Right ventricle myocardium superior (tissue), 1 donor: Measurements from ENCODE around the gene HRH1. TPM values are rescaled to one million over a fixed set of nuclear protein-coding genes. Genes with fewer than 3 reads are reported as not detected.
A peak's percentile ranks its signal among the peaks of the same experiment; 100 is the strongest.

ENCODE experiments used
- ATAC-seq: fragments of 200-7000 bp; cut with Tn5 transposase; one replicate; pipeline ENCODE4 v1.9.1; 2020; ENCODE audit warnings: mild to moderate bottlenecking; ENCODE audit not compliant: poor library complexity
- DNase-seq: peaks from one replicate; pipeline ENCODE4 v3.0.0-alpha.2; 2020
- intact Hi-C: fragments of 100-400 bp; cut with DNase I; formaldehyde crosslinking; loops from one replicate; pipeline ENCODE4 v1.11.2; 2022
- total RNA-seq: library from RNA; stranded (reverse); fragmentation: NEBNext Ultra II Directional; extraction: Animal tissue kit (Norgen Biotek cat#: 25700); gene quantifications from one replicate; pipeline ENCODE4 v1.2.1, GENCODE V29; 2021
- donor health status: DM: no; HTN: yes; CAD: no; lungs with severe emphysema.

The HRH1 gene
- total RNA-seq, 1 donor from 2014 or later: 1.3 TPM

GRCh38 chr3:11287404-11287803 is 133.1 kb downstream of the HRH1 start:
- DNase-seq (no peak), ATAC-seq (no peak)
- intact Hi-C loops: no loop called here

DNA sequence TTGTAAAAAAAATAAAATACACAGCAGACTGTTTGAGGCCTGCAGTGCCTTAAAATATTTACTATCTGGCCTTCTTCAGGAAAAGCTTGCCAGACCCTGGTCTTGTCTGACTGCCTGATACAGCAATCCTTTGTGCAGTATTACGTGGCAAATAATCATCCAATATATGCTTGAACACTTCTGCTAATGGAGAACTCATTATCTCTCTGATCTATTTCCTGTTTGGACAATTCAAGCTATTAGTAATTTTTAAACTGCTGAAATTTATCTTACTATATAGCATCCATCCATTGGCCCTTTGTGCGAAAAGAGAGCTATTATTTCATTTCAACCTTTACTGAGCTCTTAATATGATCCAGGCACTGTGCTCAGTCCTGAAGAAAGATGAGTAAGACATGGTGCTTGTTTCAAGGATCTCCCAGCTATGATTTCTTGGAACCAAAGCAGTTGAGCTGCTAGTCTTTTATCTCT is 133.8 kb downstream of the HRH1 start:
- intact Hi-C loops: no loop called here
- ATAC-seq: no peak
- DNase-seq: no peak

GRCh38 chr3:11288786-11289637 is 134.7 kb downstream of the HRH1 start:
- ATAC-seq (peak; percentile 80), DNase-seq (no peak)
- intact Hi-C loops: no loop called here

- intact Hi-C loops: no loop called here
- no peak for DNase-seq
- no peak for ATAC-seq
Measured at GRCh38 chr3:11289864-11290263, 135.6 kb downstream of the HRH1 start.

GRCh38 chr3:11290743-11291680 is 136.7 kb downstream of the HRH1 start:
- intact Hi-C loops: no loop called here
- ATAC-seq (no peak), DNase-seq (no peak)

DNA sequence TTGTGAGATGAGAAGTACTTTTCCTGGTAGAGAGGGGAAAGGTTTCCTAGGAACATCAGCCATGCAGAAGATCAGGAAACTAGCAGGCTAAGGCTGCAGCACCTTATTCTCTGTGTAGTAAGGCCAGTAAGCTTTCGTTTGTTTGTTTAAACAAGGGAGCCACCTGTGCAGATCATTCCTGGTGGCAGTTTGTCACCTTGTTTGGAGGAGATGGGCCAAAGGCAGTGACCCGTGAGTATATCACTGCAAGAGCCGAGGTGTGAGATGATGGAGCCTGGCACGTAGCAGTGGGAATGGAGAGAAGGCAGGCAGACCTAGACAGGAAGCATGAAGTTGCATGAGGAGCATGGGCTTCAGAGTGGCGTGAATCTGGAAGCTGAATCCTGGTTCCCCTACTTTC is 137.5 kb downstream of the HRH1 start:
- intact Hi-C loops: no loop called here
- ATAC-seq: peak; percentile 64
- no peak for DNase-seq

DNA sequence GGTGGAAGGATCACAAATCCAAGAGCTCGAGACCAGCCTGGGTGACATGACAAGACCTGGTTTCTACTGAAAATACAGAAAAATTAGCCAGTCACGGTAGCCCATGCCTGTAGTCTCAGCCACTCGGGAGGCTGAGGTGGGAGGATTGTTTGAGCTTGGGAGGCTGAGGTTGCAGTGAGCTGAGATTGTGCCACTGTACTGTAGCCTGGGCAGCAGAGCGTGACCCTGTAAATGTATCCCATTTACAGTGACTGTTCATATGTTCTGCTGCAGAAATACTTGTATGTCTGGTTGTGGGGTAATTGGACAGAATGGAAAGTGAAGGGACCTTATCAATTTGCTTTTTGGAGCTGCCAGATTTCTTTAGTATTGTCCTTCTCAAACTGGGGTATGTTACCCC is 142.8 kb downstream of the HRH1 start:
- DNase-seq (no peak), ATAC-seq (no peak)
- intact Hi-C loops: no loop called here

- no peak for ATAC-seq
- intact Hi-C loops: no loop called here
- DNase-seq: no peak
Measured at GRCh38 chr3:11300970-11301369, 146.7 kb downstream of the HRH1 start.

DNA sequence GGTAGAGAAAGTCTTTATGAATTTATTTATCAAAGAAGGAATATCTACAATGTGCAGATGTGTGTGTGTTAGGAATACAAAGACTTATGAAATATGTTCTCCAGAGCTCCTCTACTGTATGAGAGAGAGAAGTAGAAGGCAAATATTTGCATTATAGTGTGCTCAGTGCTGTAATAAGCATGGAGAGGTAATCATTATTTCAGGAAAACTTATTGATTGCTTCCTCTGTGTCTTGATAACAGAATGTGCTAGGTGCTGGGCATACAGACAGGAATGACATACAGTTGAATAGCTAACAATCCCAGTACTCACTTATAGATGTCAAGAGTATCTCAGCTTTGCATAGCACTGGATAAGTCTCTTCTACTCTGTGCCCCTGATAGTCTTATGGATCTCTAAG is 148.2 kb downstream of the HRH1 start:
- ATAC-seq: no peak
- intact Hi-C loops: no loop called here

GRCh38 chr3:11304175-11304574 is 149.9 kb downstream of the HRH1 start:
- intact Hi-C loops: no loop called here
- ATAC-seq (no peak), DNase-seq (no peak)

More for the DNA sequence above, 148.2 kb downstream of the HRH1 start:
- DNase-seq: no peak

DNA sequence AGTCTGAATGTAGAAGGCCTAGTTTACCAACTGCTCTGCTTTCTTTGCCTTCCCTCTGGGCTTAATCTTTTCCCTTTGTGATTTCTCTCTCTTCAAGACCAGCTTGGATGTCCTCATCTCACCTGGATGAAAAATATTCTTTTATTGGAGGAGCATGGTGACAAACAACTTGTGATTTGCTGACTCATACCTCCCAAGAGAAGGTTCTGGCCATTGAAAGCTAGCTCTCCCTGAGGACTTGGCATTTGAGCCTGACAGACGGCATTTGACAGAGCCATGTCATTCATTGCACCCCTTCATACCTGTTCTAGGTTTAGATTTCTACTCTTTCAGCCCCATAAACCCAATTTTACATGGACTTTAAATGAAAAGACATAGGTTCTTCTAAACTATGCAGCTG is 151.2 kb downstream of the HRH1 start:
- intact Hi-C loops: no loop called here
- no peak for DNase-seq
- no peak for ATAC-seq

DNA sequence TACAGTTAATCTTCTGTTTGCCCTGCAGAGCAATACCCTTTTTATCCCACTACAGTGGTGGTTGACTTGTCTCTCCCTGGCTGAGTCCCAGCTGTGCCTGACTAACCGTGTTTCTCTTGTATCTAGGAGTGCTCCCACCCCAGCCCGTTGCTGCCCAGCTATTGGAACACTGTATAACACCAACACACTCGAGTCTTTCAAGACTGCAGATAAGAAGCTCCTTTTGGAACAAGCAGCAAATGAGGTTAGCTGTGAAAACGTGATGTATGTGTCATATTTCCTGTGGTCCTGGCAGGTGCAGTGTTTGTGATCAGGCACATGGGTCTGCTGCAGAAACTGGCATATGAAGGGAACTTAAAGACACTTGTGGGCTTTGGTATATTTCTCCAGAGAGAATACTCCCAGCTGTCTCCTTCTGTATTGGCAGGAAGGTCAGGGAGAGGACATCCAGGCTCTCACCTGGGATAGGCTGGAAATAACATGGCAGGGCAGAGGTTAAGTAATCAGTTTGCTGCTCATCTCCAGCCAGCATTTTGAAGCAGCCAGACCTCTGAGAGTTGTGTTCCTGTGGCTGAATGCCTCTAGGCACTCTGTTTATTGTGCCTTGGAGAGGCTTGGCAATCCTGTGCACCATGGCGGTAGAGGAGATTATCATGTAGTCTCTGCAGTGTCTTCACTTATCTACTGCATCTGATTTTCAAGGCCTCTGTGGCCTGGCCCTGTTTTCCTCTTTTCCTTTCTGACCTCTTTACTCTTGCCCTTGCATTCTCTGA is 152.7 kb downstream of the HRH1 start:
- intact Hi-C loops: no loop called here

GRCh38 chr3:11307830-11308432 is 153.6 kb downstream of the HRH1 start:
- ATAC-seq (peak; percentile 65), DNase-seq (no peak)
- intact Hi-C loops: no loop called here

More for the DNA sequence above, 152.7 kb downstream of the HRH1 start:
- DNase-seq (no peak), ATAC-seq (peak; percentile 58)

DNA sequence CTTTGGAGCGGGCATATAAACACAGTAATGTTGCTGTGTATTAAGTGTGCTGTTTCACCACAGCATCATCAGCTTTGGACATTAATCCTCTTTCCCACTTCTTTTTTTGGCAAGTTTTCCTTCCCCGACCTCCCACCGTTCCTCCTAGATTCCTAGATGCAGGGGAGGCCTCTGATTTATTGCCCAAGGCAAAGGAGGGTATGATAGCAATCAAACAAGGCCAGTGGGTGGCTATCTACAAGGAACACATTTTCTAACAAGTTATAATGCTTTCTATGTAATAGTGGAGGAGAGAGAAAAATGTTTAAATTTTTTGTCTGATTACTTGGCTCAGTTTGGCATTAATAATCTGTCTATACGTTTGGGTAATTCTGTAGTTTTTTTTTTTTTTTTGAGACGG is 156.0 kb downstream of the HRH1 start:
- intact Hi-C loops: no loop called here
- ATAC-seq (no peak), DNase-seq (no peak)

GRCh38 chr3:11312166-11312565 is 157.9 kb downstream of the HRH1 start:
- DNase-seq (no peak), ATAC-seq (no peak)
- intact Hi-C loops: no loop called here
